Activated CD4-positive, CD25-positive, alpha-beta regulatory T cell treated with anti-CD3 and anti-CD28 coated beads, Interleukin-2, amount 50 U/mL, for 16 hours (primary cell): ENCODE results near the gene SP8.
"Not testable (repeated sequence)": the region's sequence is repeated elsewhere in the genome, so short reads cannot be mapped to it uniquely, and the experiment has no call there.

ENCODE experiments used
- DNase-seq: peaks from one replicate; pipeline ENCODE4 v3.0.0-alpha.2; 2020; ENCODE audit warnings: low read depth, low spot score

The SP8 gene

GRCh38 chr7:20786779-20787659 lies at the start of gene SP8:
TSS of gene SP8 (minus strand) at chr7:20786886. CDS start at chr7:20786798, 88 bp downstream.
- no peak for DNase-seq

GRCh38 chr7:20836424-20836823 lies 49.7 kb upstream of the SP8 start:
- DNase-seq: not testable (repeated sequence)

GRCh38 chr7:20835111-20835750 lies 48.5 kb upstream of the SP8 start:
- no peak for DNase-seq

GRCh38 chr7:20834656-20835055 lies 48.0 kb upstream of the SP8 start:
- no peak for DNase-seq

GRCh38 chr7:20831956-20832355 lies 45.3 kb upstream of the SP8 start:
- DNase-seq: no peak

- DNase-seq: no peak
Observed at GRCh38 chr7:20831451-20831850, 44.8 kb upstream of the SP8 start.

GRCh38 chr7:20828947-20829346 lies 42.3 kb upstream of the SP8 start:
- no peak for DNase-seq

GRCh38 chr7:20827172-20827571 lies 40.5 kb upstream of the SP8 start:
- DNase-seq: no peak

GRCh38 chr7:20826243-20826642 lies 39.6 kb upstream of the SP8 start:
- DNase-seq: no peak

- no peak for DNase-seq
Observed at GRCh38 chr7:20825555-20825954, 38.9 kb upstream of the SP8 start.

GRCh38 chr7:20821390-20821789 lies 34.7 kb upstream of the SP8 start:
- not testable (repeated sequence) for DNase-seq

GRCh38 chr7:20816372-20816959 lies 29.8 kb upstream of the SP8 start:
- no peak for DNase-seq

- no peak for DNase-seq
Observed at GRCh38 chr7:20804345-20804744, 17.7 kb upstream of the SP8 start.

- no peak for DNase-seq
Observed at GRCh38 chr7:20799566-20800366, 13.1 kb upstream of the SP8 start.

GRCh38 chr7:20798694-20799121 lies 12.0 kb upstream of the SP8 start:
- no peak for DNase-seq

- DNase-seq: no peak
Observed at GRCh38 chr7:20798081-20798693, 11.5 kb upstream of the SP8 start.

GRCh38 chr7:20797462-20798080 lies 10.9 kb upstream of the SP8 start:
- no peak for DNase-seq

GRCh38 chr7:20797042-20797461 lies 10.4 kb upstream of the SP8 start:
- no peak for DNase-seq

GRCh38 chr7:20796500-20796899 lies 9.8 kb upstream of the SP8 start:
- no peak for DNase-seq

- DNase-seq: no peak
Observed at GRCh38 chr7:20795881-20796280, 9.2 kb upstream of the SP8 start.

GRCh38 chr7:20795361-20795760 lies 8.7 kb upstream of the SP8 start:
- DNase-seq: no peak
